Ishikawa (cell line): Measurements from ENCODE around the gene SARDH.

Experiments used
- CEBPB ChIP-seq: IDR thresholded peaks from 2 replicates; pipeline ENCODE4 v1.6.1; 2012
- CREB1 ChIP-seq: IDR thresholded peaks from 2 replicates; pipeline ENCODE4 v1.6.1; 2012; ENCODE audit warnings: low read depth
- EGR1 ChIP-seq: IDR thresholded peaks from 2 replicates; pipeline ENCODE4 v1.6.1; 2012
- EP300 ChIP-seq: IDR thresholded peaks from 2 replicates; pipeline ENCODE4 v1.6.1; 2012; ENCODE audit warnings: borderline replicate concordance
- FOXM1 ChIP-seq: IDR thresholded peaks from 2 replicates; pipeline ENCODE4 v1.6.1; 2012; ENCODE audit warnings: low read depth, borderline replicate concordance
- NFIC ChIP-seq: IDR thresholded peaks from 2 replicates; pipeline ENCODE4 v1.6.1; 2012
- TAF1 ChIP-seq: IDR thresholded peaks from 2 replicates; pipeline ENCODE4 v1.6.1; 2012; ENCODE audit warnings: low read depth, mild to moderate bottlenecking
- YY1 ChIP-seq: IDR thresholded peaks from 2 replicates; pipeline ENCODE4 v1.6.1; 2012; ENCODE audit warnings: low read depth
- ZBTB7A ChIP-seq: IDR thresholded peaks from 2 replicates; pipeline ENCODE4 v1.6.1; 2012; ENCODE audit warnings: low read depth
- TF ChIP-seq, protein P1 (sequence below): IDR thresholded peaks from 2 replicates; pipeline ENCODE4 v1.6.1; 2012; ENCODE audit warnings: low read depth, mild to moderate bottlenecking
- TF ChIP-seq, protein P2 (sequence below): IDR thresholded peaks from 2 replicates; pipeline ENCODE4 v1.6.1; 2012

GRCh38 chr9:133635533-133636531 is 102.3 kb downstream of the SARDH start, which contains the start of gene DBH:
- no peak for TF ChIP-seq NFIC
- TF ChIP-seq YY1, result no peak
- TF ChIP-seq EP300, result no peak
- no peak for TF ChIP-seq CREB1
- TF ChIP-seq CEBPB, result no peak
- TF ChIP-seq, protein P1, sequence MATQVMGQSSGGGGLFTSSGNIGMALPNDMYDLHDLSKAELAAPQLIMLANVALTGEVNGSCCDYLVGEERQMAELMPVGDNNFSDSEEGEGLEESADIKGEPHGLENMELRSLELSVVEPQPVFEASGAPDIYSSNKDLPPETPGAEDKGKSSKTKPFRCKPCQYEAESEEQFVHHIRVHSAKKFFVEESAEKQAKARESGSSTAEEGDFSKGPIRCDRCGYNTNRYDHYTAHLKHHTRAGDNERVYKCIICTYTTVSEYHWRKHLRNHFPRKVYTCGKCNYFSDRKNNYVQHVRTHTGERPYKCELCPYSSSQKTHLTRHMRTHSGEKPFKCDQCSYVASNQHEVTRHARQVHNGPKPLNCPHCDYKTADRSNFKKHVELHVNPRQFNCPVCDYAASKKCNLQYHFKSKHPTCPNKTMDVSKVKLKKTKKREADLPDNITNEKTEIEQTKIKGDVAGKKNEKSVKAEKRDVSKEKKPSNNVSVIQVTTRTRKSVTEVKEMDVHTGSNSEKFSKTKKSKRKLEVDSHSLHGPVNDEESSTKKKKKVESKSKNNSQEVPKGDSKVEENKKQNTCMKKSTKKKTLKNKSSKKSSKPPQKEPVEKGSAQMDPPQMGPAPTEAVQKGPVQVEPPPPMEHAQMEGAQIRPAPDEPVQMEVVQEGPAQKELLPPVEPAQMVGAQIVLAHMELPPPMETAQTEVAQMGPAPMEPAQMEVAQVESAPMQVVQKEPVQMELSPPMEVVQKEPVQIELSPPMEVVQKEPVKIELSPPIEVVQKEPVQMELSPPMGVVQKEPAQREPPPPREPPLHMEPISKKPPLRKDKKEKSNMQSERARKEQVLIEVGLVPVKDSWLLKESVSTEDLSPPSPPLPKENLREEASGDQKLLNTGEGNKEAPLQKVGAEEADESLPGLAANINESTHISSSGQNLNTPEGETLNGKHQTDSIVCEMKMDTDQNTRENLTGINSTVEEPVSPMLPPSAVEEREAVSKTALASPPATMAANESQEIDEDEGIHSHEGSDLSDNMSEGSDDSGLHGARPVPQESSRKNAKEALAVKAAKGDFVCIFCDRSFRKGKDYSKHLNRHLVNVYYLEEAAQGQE, result no peak
- TF ChIP-seq, protein P2, sequence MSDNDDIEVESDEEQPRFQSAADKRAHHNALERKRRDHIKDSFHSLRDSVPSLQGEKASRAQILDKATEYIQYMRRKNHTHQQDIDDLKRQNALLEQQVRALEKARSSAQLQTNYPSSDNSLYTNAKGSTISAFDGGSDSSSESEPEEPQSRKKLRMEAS, result no peak
- no peak for TF ChIP-seq ZBTB7A
- no peak for TF ChIP-seq EGR1
- TF ChIP-seq FOXM1, result no peak
- no peak for TF ChIP-seq TAF1
